Right atrium auricular region (tissue), 2 donors: ENCODE results near the gene ELOVL4. TPM values are rescaled to one million over a fixed set of nuclear protein-coding genes. Genes with fewer than 3 reads are reported as not detected.

Experiments used
- DNase-seq: peaks from one replicate; pipeline ENCODE4 v3.0.0-alpha.2; 2019; ENCODE audit warnings: low spot score
- H3K27ac ChIP-seq, 2 donors: fragments of 200-600 bp; sonication (generic); 1 replicate in 1 of 2; 2 replicates in 1 of 2; pipeline ENCODE4 v1.5.1; 2016 to 2019
- H3K27me3 ChIP-seq, 2 donors: fragments of 200-600 bp; sonication (generic); one replicate each; pipeline versions ENCODE4 v1.5.1 to v1.6.0; 2017 to 2019
- H3K36me3 ChIP-seq: fragments of 200-600 bp; sonication (generic); one replicate; pipeline ENCODE4 v1.5.1; 2016
- H3K4me1 ChIP-seq, 2 donors: fragments of 200-600 bp; sonication (generic); one replicate each; pipeline versions ENCODE4 v1.5.1 to v1.6.0; 2017 to 2019
- H3K4me3 ChIP-seq, 2 donors: fragments of 200-600 bp; sonication (generic); 1 replicate in 1 of 2; 2 replicates in 1 of 2; pipeline ENCODE4 v1.5.1; 2017 to 2019; ENCODE audit warnings: mild to moderate bottlenecking in 1 of 2, moderate library complexity in 1 of 2
- H3K9me3 ChIP-seq, 2 donors: fragments of 200-600 bp; sonication (generic); one replicate each; pipeline ENCODE4 v1.5.1; 2019
- CTCF ChIP-seq, 2 donors: fragments of 200-600 bp; sonication (generic); IDR thresholded peaks; one replicate each; pipeline ENCODE4 v1.5.1; 2019; ENCODE audit warnings: antibody characterized with exemption in 2 of 2
- total RNA-seq, 2 donors: library from RNA; depleted of rRNA; stranded (reverse); fragments of >200 nt; gene quantifications; one replicate each; pipeline ENCODE4 v1.1.0, GENCODE V29; 2016

Gene ELOVL4
- 1 to 10 TPM in 1 of 2 donors, under 1 TPM in 1; 0.44 to 1.4 TPM for total RNA-seq

- Histone ChIP-seq H3K27ac (peak within 1 kb of the TSS in 1 of 2 donors; percentile 7), H3K9me3 (no peaks in the 10 kb centered on the region), H3K27me3 (peaks cover 0 to 3% of the 10 kb centered on the region in 2 donors), H3K4me1 (peaks cover 0 to 20% of the 10 kb centered on the region in 2 donors), H3K36me3 (no peaks in the 10 kb centered on the region), H3K4me3 (peak within 1 kb of the TSS; percentile 46 to 60)
- no peak for TF ChIP-seq CTCF (IDR thresholded peaks at IDR 0.05)
- peak; percentile 72 for DNase-seq
Observed at GRCh38 chr6:79947191-79948186, at the start of gene ELOVL4. ELOVL4 (minus strand) TSS chr6:79947553; CDS start chr6:79947279, 274 bp downstream.

- H3K27ac ChIP-seq: no peak overlapping the region
- H3K4me1 ChIP-seq: no peaks in the 10 kb centered on the region
- no peaks in the 10 kb centered on the region for H3K36me3 ChIP-seq
- no peak for DNase-seq
- TF ChIP-seq CTCF (IDR thresholded peaks at IDR 0.05): no peak
- H3K4me3 ChIP-seq: no peak overlapping the region
- no peaks in the 10 kb centered on the region for H3K27me3 ChIP-seq
- H3K9me3 ChIP-seq: no peaks in the 10 kb centered on the region
Observed at GRCh38 chr6:79993911-79994309, 46.6 kb upstream of the ELOVL4 start.

- DNase-seq: no peak
- Histone ChIP-seq H3K27me3 (no peaks in the 10 kb centered on the region), H3K27ac (no peak overlapping the region), H3K36me3 (no peaks in the 10 kb centered on the region), H3K4me1 (no peaks in the 10 kb centered on the region), H3K4me3 (no peak overlapping the region), H3K9me3 (no peaks in the 10 kb centered on the region)
- no peak for TF ChIP-seq CTCF (IDR thresholded peaks at IDR 0.05)
Observed at GRCh38 chr6:79993012-79993910, 45.9 kb upstream of the ELOVL4 start.

GRCh38 chr6:79989641-79990040, 42.3 kb upstream of the ELOVL4 start:
- DNase-seq: no peak
- H3K27me3 ChIP-seq: no peaks in the 10 kb centered on the region
- H3K36me3 ChIP-seq: no peaks in the 10 kb centered on the region
- no peak overlapping the region for H3K4me3 ChIP-seq
- no peaks in the 10 kb centered on the region for H3K9me3 ChIP-seq
- no peaks in the 10 kb centered on the region for H3K4me1 ChIP-seq
- no peak for TF ChIP-seq CTCF (IDR thresholded peaks at IDR 0.05)
- H3K27ac ChIP-seq: no peak overlapping the region

- Histone ChIP-seq H3K36me3 (no peaks in the 10 kb centered on the region), H3K9me3 (no peaks in the 10 kb centered on the region), H3K27me3 (no peaks in the 10 kb centered on the region), H3K4me1 (no peaks in the 10 kb centered on the region), H3K4me3 (no peak overlapping the region), H3K27ac (no peak overlapping the region)
- DNase-seq: no peak
- TF ChIP-seq CTCF (IDR thresholded peaks at IDR 0.05): no peak
Observed at GRCh38 chr6:79985128-79985527, 37.8 kb upstream of the ELOVL4 start.
